ENCODE data around the gene CADPS. TPM values are rescaled to one million over a fixed set of nuclear protein-coding genes. Genes with fewer than 3 reads are reported as not detected.

The CADPS gene
- total and polyA plus RNA-seq, 10 donors, result 0.16 to 3.6 (median 0.40) TPM

DNA sequence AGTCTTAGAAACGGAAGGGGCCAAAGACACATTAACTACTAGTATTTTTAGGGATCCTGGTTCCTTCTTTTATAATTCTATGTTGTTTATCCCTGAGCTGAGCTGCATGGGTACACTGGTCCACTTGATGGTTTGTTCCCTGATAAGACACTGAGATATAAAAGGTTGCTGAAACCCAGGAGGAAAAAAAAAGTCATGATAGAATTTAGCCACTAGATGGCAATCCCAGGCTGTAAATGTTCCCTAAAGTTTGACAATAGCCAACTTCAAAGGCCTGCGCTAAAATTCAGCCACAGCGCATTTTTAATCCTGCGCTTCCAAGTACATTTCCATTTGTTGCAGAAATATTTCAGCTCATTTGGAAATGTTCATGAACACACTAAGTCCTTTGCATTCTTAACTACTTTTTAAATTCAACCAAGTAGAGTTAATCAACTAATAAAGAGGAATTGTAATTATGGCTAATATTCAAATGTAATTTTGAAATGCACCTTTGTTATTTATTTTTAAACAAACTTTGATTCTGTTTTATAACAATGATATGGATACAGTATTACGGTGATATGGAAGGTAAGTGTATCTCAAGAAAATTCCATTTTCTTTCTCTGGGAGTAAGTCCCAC is 252.6 kb downstream of the CADPS start:
- no peaks in the 10 kb centered on the region for H3K27me3 ChIP-seq (replicated peaks in 1 of 7)
- no peaks in the 10 kb centered on the region for H3K9me3 ChIP-seq
- H3K4me1 ChIP-seq, result no peaks in the 10 kb centered on the region
- no peaks in the 10 kb centered on the region for H3K36me3 ChIP-seq
- intact Hi-C loops (cut with DNase I; ENCODE audit: low total_unique reads), result no loop called here
- no peak for DNase-seq
- 50 to 57% (median 55%) methylated on average over 5 of the region's 5 CpGs for WGBS, 5 donors
- no peak overlapping the region for H3K27ac ChIP-seq
- no peak overlapping the region for H3K4me3 ChIP-seq
- TF ChIP-seq POLR2A (IDR thresholded peaks at IDR 0.05) (no peak), POLR2AphosphoS5 (IDR thresholded peaks at IDR 0.05) (no peak)
- TF ChIP-seq, protein P1, sequence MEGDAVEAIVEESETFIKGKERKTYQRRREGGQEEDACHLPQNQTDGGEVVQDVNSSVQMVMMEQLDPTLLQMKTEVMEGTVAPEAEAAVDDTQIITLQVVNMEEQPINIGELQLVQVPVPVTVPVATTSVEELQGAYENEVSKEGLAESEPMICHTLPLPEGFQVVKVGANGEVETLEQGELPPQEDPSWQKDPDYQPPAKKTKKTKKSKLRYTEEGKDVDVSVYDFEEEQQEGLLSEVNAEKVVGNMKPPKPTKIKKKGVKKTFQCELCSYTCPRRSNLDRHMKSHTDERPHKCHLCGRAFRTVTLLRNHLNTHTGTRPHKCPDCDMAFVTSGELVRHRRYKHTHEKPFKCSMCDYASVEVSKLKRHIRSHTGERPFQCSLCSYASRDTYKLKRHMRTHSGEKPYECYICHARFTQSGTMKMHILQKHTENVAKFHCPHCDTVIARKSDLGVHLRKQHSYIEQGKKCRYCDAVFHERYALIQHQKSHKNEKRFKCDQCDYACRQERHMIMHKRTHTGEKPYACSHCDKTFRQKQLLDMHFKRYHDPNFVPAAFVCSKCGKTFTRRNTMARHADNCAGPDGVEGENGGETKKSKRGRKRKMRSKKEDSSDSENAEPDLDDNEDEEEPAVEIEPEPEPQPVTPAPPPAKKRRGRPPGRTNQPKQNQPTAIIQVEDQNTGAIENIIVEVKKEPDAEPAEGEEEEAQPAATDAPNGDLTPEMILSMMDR (IDR thresholded peaks at IDR 0.05 in 8 of 11, conservative IDR thresholded peaks at IDR 0.05 in 3 of 11), result peak in 9 of 11 experiments; percentile 30 to 55 (median 35)

DNA sequence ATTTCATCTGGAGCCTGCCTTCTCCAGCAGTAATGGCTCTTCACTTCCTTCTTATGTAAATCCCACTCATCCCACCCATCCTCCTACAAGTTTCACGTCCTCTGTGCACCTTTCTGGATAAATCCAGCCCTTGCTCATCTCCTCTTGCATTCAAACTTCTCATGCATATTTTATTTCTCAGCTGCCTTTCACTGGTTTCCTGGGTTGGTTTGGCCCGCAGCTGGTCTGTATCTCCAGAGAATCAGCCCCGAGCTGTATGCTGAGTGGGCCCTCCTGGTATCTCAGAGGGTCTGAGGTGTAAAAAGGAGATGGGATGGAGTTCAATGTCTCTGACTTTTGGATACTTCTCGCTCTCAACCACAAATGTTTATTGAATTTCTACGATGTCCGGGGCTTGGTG is 253.3 kb downstream of the CADPS start:
- no peaks in the 10 kb centered on the region for H3K9me3 ChIP-seq
- no peak for DNase-seq
- H3K4me3 ChIP-seq, result no peak overlapping the region
- WGBS, 5 donors, result 69 to 77% (median 72%) methylated on average over 6 of the region's 6 CpGs
- no peaks in the 10 kb centered on the region for H3K27me3 ChIP-seq (replicated peaks in 1 of 7)
- no peaks in the 10 kb centered on the region for H3K4me1 ChIP-seq
- H3K27ac ChIP-seq, result no peak overlapping the region
- no peaks in the 10 kb centered on the region for H3K36me3 ChIP-seq
- TF ChIP-seq, protein P1 (IDR thresholded peaks at IDR 0.05 in 8 of 11, conservative IDR thresholded peaks at IDR 0.05 in 3 of 11), result no peak
- TF ChIP-seq POLR2A (IDR thresholded peaks at IDR 0.05) (no peak), POLR2AphosphoS5 (IDR thresholded peaks at IDR 0.05) (no peak)
- intact Hi-C loops (cut with DNase I; ENCODE audit: low total_unique reads), result no loop called here

DNA sequence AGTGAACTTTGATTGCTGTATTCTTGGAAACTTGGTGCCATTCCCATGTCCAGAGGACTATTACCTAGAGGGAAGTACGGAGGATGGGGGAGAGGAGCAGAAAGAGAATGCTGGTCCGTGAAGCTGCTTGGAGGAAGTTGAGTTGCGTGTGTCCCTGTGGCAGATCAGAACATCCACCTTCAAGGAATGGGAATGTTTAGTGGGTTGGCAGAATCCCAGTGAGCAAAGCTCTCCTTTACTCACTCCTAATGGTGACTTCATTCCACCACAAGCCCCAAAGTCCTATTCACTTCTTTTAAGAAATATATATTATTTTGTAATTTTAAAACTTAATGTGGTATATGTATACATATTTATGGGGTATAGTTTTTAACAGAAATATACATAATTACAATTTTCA is 254.0 kb downstream of the CADPS start:
- Histone ChIP-seq H3K9me3 (no peaks in the 10 kb centered on the region), H3K27me3 (replicated peaks in 1 of 7) (no peaks in the 10 kb centered on the region), H3K27ac (no peak overlapping the region), H3K4me1 (no peaks in the 10 kb centered on the region), H3K36me3 (no peaks in the 10 kb centered on the region), H3K4me3 (no peak overlapping the region)
- no peak for DNase-seq
- intact Hi-C loops (cut with DNase I; ENCODE audit: low total_unique reads), result no loop called here
- 57 to 64% (median 63%) methylated on average over 3 of the region's 3 CpGs for WGBS, 5 donors
- no peak for TF ChIP-seq POLR2A (IDR thresholded peaks at IDR 0.05)
- TF ChIP-seq, protein P1 (IDR thresholded peaks at IDR 0.05 in 8 of 11, conservative IDR thresholded peaks at IDR 0.05 in 3 of 11), result no peak
- no peak for TF ChIP-seq POLR2AphosphoS5 (IDR thresholded peaks at IDR 0.05)

DNA sequence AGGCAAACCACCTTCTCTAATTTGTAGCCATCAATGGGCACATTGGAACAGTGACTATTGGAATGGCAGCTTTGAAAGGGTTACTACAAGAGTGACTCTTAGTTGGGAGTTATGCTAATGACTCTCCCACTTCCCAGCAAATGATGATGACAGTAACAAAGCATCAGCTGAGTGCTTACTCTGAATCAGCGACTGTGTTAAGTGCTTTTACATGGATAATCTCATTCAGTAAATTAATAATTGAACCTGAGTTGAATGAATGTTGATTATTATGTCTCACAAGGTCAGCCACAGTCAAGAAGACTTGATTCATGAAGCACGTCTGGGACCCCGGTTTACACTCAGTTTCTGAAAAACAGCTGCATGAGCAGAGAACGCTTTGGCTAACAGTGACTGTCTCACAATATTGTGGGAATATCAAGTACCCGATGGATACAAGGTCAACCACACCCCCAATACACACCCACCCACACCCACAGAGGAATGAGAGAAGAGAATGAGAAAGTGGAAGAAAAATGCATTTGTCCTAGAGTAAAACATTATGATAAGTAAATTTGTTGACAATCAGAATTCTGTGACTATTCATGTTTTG is 259.9 kb downstream of the CADPS start:
- DNase-seq, result no peak
- Histone ChIP-seq H3K36me3 (no peaks in the 10 kb centered on the region), H3K27me3 (replicated peaks in 1 of 7) (no peaks in the 10 kb centered on the region), H3K4me3 (no peak overlapping the region), H3K4me1 (no peaks in the 10 kb centered on the region), H3K27ac (no peak overlapping the region), H3K9me3 (no peaks in the 10 kb centered on the region)
- intact Hi-C loops (cut with DNase I; ENCODE audit: low total_unique reads), result no loop called here
- TF ChIP-seq POLR2AphosphoS5 (IDR thresholded peaks at IDR 0.05) (no peak), POLR2A (IDR thresholded peaks at IDR 0.05) (no peak)
- TF ChIP-seq, protein P1 (IDR thresholded peaks at IDR 0.05 in 8 of 11, conservative IDR thresholded peaks at IDR 0.05 in 3 of 11), result no peak
- 50 to 60% (median 54%) methylated on average over 5 of the region's 5 CpGs for WGBS, 5 donors
